ENCODE results near the gene PAIP2. TPM values are rescaled to one million over a fixed set of nuclear protein-coding genes. Genes with fewer than 3 reads are reported as not detected.

Gene PAIP2
- total RNA-seq, 2 experiments from 2014 or later: 68.8 to 74.3 TPM

DNA sequence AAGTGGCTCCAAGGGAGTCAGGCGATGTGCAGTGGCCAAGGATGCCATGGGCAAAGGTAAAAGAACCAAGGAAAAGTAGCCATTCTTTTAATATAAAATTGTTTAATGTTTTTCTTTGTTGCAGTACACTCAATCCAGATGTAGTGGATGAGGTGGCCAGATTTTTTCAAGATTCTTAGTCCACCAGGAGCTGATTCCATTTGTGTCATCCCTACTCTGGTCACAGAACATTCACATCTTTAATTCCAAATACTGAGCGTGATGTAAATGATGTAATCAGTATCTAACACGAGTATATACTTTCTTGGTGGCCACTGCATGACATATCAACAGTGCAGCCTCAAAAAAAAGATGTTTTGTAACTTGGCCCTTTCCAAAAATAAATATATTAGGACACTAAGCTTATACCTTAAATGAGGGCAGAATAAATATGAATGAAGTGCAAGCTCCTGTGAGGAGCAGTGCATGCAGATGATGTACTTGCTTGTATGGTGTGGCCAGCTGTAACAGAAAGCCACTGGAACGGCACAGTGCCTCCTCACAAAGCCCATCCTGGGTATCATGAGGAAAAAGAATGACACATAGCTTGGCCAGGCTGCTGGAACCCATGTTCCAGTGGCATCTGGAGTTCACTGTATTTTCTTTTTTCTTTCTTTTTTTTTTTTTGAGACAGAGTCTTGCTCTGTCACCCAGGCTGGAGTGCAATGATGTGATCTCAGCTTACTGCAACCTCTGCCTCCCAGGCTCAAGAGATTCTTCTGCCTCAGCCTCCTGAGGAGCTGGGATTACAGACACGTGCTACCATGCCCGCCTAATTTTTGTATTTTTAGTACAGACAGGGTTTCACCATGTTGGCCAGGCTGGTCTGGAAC lies 68.7 kb downstream of the PAIP2 start:
- Mint-ChIP-seq H3K27me3 (ENCODE audit: low read depth) (no peaks in the 10 kb centered on the region), H3K4me1 (ENCODE audit: low read depth) (peaks cover 39% of the 10 kb centered on the region), H3K36me3 (ENCODE audit: low read depth) (peaks cover 1% of the 10 kb centered on the region), H3K9me3 (no peaks in the 10 kb centered on the region), H3K4me3 (no peak overlapping the region), H3K27ac (no peak overlapping the region)
- no peak for DNase-seq
- intact Hi-C loops (cut with micrococcal nuclease): no loop called here
- CTCF ChIA-PET: interaction anchor here (0.6 to 1.6 kb wide), 9 partner anchors 10 to 224 kb away, joined by 3 to 6 read pairs (median 3); no protein-coding TSS in a partner anchor

DNA sequence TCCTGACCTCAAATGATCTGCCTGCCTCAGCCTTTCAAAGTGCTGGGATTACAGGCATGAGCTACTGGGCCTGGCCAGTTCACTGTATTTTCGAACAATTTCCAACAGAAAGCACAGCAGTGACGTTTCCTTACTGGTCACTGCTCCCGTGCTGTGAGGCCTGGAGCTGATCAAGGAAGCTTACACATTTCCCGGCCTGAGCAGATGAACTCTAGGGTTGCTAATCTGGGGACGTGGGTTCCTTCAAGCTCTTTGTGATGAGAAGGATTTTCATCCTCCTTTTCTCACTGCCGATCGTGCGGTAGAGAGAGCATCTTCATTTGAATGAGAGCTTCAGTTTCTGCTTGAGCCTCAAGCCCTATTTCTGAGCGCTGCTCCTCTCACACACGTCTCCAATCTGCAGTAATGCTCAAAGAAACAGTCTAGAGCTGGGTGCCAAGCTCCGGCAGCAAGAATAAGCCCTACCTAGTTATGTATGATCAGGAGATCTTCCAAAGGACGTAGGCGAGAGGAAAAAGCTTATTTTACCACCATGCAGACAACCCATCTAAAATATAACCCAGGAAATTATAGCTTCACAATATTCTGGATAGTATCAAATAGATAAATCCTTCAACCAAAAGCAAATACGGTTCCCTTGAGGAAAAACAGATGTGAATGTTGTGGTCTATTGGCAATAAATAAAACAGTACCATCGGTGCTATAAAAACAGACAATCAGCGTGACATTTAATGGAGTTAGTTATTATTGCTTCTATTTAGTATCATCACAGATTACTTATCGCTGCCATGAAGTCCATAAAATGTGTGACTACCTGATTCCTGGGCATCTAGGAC lies 69.6 kb downstream of the PAIP2 start:
- CTCF ChIA-PET: interaction anchor here (1.0 to 1.6 kb wide), 7 partner anchors 9 to 223 kb away, joined by 3 to 6 read pairs (median 3); no protein-coding TSS in a partner anchor
- intact Hi-C loops (cut with micrococcal nuclease): no loop called here
- Mint-ChIP-seq H3K4me1 (ENCODE audit: low read depth) (peaks cover 48% of the 10 kb centered on the region), H3K27me3 (ENCODE audit: low read depth) (no peaks in the 10 kb centered on the region), H3K9me3 (no peaks in the 10 kb centered on the region), H3K36me3 (ENCODE audit: low read depth) (peaks cover 4% of the 10 kb centered on the region), H3K4me3 (no peak overlapping the region), H3K27ac (no peak overlapping the region)
- DNase-seq: peak; percentile 0

DNA sequence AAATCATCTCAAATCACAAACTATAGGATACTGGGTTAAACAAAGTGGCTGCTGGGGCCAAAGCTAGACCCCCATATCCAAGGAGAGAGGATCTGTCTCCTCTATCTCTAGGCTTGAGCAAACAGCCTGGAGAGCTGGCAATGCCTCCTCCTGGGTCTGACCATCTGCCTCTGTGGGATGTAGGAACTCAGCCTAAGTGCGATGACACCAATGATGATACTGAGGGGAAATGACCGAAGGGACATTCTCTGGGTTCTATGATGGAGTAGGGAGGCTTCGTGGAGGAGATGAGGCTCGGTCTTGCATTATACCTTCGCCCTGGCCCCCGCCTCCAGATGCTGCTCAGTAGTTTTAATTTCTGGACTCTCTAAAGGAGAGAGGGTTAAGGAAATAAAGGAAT lies 71.5 kb downstream of the PAIP2 start:
- Mint-ChIP-seq H3K27ac (no peak overlapping the region), H3K27me3 (ENCODE audit: low read depth) (no peaks in the 10 kb centered on the region), H3K4me1 (ENCODE audit: low read depth) (peaks cover 49% of the 10 kb centered on the region), H3K36me3 (ENCODE audit: low read depth) (peaks cover 9% of the 10 kb centered on the region), H3K9me3 (no peaks in the 10 kb centered on the region), H3K4me3 (no peak overlapping the region)
- intact Hi-C loops (cut with micrococcal nuclease): no loop called here
- CTCF ChIA-PET: interaction anchor here (1.3 to 4.5 kb wide), 3 partner anchors 10 to 100 kb away, joined by 3 to 38 read pairs (median 8); no protein-coding TSS in a partner anchor
- DNase-seq: no peak

DNA sequence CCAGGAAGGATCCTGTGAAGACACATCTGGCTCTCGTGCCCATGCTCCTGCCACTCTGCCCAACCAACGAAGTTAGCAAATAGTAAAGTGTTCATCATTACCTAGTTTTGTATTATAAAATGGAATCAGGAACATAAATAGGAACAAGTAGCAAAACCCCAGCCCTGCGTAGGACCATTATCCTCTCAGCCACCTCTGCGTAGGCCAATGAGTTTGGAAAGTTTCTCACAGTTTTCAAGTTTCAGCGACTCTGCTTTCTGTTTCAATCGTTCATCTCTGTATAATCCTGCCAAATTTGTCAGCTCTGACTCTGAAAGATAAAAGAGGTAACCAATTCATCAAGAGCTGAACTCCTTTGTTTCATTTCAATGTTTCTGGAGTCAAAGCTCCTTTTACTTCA lies 72.3 kb downstream of the PAIP2 start:
- Mint-ChIP-seq H3K27ac (peak overlapping the region; percentile 90), H3K36me3 (ENCODE audit: low read depth) (peaks cover 14% of the 10 kb centered on the region), H3K4me1 (ENCODE audit: low read depth) (peaks cover 49% of the 10 kb centered on the region), H3K4me3 (no peak overlapping the region), H3K27me3 (ENCODE audit: low read depth) (no peaks in the 10 kb centered on the region), H3K9me3 (no peaks in the 10 kb centered on the region)
- CTCF ChIA-PET: interaction anchor here (0.6 to 4.5 kb wide), 8 partner anchors 9 to 150 kb away, joined by 3 to 38 read pairs (median 4); partner anchors contain the start of gene SPATA24
- intact Hi-C loops (cut with micrococcal nuclease): loop anchor here (1.0 to 2.0 kb wide), 6 partner anchors 10 to 223 kb away; partner anchors contain the start of genes SPATA24, STING1 and UBE2D2
- DNase-seq: peak; percentile 57

DNA sequence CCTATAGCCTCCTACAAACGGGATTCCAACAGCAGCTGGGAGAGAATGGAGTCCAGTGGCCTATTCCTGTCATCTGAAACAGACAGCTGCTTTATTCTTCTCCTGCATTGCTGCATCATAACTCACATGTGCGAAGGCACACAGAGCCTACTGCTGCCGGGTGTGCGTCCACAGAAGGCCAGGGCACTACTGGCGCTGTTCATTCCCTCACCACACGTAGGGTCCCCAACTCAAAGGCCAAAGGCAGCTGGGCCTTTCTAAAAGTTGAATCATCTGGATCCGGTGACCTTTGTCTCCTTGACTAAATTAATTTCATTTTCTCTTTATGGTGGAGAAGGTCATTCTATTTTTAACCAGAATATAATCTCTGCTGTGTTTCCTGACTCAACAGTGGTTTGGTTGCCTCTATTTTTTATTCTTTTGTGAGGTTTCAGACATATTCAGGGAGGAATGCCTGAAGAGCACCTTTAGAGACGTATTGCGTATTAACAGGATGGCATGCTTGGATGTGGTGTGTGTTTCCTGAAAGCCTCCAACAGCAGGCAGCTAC lies 73.0 kb downstream of the PAIP2 start:
- no peak for DNase-seq
- Mint-ChIP-seq H3K4me3 (peak overlapping the region; percentile 40), H3K36me3 (ENCODE audit: low read depth) (peaks cover 16% of the 10 kb centered on the region), H3K9me3 (no peaks in the 10 kb centered on the region), H3K4me1 (ENCODE audit: low read depth) (peaks cover 49% of the 10 kb centered on the region), H3K27me3 (ENCODE audit: low read depth) (no peaks in the 10 kb centered on the region), H3K27ac (peak overlapping the region; percentile 90)
- intact Hi-C loops (cut with micrococcal nuclease): loop anchor here (1.0 to 5.0 kb wide), 10 partner anchors 10 to 333 kb away; partner anchors contain the start of genes SPATA24, STING1 and UBE2D2
- CTCF ChIA-PET: interaction anchor here (0.6 to 4.5 kb wide), 7 partner anchors 8 to 150 kb away, joined by 3 to 38 read pairs (median 5); partner anchors contain the start of gene SPATA24

DNA sequence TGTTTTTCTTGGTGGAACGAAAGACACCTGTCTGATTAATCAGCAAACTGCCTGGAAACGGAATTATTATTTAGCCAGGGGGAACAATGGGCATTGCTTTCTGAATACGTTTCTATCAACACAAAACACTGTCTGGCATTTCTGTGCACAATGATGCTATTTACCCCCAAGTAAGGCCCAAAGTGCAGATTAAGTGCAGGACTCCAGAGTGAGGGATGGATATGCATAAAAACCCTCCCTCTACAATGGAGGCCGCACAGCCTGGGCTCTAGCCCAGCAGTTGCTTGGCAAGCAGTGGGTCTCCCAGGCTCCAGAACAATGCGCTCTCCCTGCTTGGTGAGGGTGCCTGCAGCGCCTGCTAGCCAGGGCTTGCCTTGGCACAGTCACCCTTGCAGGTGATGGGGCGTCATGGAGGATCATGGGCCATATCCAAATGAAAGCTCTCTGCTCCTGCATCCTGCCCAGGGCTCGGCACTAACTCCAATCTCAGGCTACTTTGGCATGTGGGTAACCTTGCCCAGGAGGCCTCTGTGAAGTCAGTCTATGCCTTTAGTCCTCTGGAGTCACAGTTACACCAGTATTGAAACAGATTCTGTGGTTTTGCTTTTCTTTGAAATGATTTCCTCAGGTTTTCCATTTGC lies 73.7 kb downstream of the PAIP2 start:
- Mint-ChIP-seq H3K4me1 (ENCODE audit: low read depth) (peaks cover 49% of the 10 kb centered on the region), H3K27me3 (ENCODE audit: low read depth) (no peaks in the 10 kb centered on the region), H3K4me3 (peak overlapping the region; percentile 40), H3K27ac (peak overlapping the region; percentile 90), H3K9me3 (no peaks in the 10 kb centered on the region), H3K36me3 (ENCODE audit: low read depth) (peaks cover 17% of the 10 kb centered on the region)
- DNase-seq: peak; percentile 66
- CTCF ChIA-PET: interaction anchor here (0.9 to 4.5 kb wide), 6 partner anchors 9 to 102 kb away, joined by 3 to 38 read pairs (median 6); partner anchors contain the start of gene MZB1
- intact Hi-C loops (cut with micrococcal nuclease): loop anchor here (1.0 to 5.0 kb wide), 7 partner anchors 32 to 332 kb away; no protein-coding TSS in a partner anchor

DNA sequence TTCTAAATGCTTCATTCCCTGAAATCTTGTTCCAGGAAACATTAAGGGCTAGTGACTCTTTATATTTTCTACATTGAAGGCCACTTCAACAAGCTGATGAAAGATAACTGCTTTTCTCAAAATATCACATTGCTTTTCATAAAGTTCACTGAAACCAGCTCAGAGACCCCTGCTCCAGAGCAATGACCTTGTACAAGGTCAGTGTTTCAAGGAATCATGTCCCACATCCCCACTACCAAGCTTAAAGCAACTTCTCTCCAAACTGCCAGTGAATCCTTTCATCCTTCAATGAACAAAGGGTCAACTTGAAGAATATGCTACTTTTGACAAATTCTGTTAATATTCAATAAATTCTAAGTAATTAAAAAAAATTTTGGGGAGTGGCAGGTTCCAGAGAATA lies 74.2 kb downstream of the PAIP2 start:
- H3K36me3 Mint-ChIP-seq (ENCODE audit: low read depth): peaks cover 17% of the 10 kb centered on the region
- intact Hi-C loops (cut with micrococcal nuclease): loop anchor here (1.0 to 5.0 kb wide), 7 partner anchors 31 to 331 kb away; no protein-coding TSS in a partner anchor
- H3K4me1 Mint-ChIP-seq (ENCODE audit: low read depth): peaks cover 49% of the 10 kb centered on the region
- peak overlapping the region; percentile 90 for H3K27ac Mint-ChIP-seq
- CTCF ChIA-PET: interaction anchor here (0.9 to 4.5 kb wide), 8 partner anchors 9 to 350 kb away, joined by 3 to 38 read pairs (median 4); partner anchors contain the start of genes DNAJC18 and MZB1
- DNase-seq: no peak
- peak overlapping the region; percentile 35 for H3K4me3 Mint-ChIP-seq
- no peaks in the 10 kb centered on the region for H3K9me3 Mint-ChIP-seq
- H3K27me3 Mint-ChIP-seq (ENCODE audit: low read depth): no peaks in the 10 kb centered on the region

DNA sequence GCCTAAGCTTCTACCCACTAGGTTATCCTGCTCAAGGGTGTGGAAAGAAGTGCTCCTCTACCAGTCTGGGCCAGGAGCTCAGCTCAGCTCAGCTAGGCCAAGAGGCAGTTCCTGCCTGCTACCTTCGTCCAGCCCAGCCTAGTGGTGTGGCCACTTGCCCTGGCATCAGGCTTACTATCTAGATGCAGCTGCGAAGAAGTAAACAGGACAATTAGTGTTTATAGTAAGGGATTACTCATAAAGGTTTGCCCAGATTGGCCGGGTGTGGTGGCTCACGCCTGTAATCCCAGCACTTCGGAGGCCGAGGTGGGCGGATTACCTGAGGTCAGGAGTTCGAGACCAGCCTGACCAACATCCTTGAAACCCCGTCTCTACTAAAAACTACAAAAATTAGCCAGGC lies 75.0 kb downstream of the PAIP2 start:
- Mint-ChIP-seq H3K4me1 (ENCODE audit: low read depth) (peaks cover 49% of the 10 kb centered on the region), H3K4me3 (no peak overlapping the region), H3K27ac (peak overlapping the region; percentile 85), H3K9me3 (no peaks in the 10 kb centered on the region), H3K36me3 (ENCODE audit: low read depth) (peaks cover 21% of the 10 kb centered on the region), H3K27me3 (ENCODE audit: low read depth) (no peaks in the 10 kb centered on the region)
- DNase-seq: no peak
- CTCF ChIA-PET: interaction anchor here (0.7 to 4.5 kb wide), 8 partner anchors 8 to 349 kb away, joined by 3 to 38 read pairs (median 4); partner anchors contain the start of gene DNAJC18
- intact Hi-C loops (cut with micrococcal nuclease): loop anchor here (5.0 kb wide), 1 partner anchor 331 kb away; no protein-coding TSS in a partner anchor

DNA sequence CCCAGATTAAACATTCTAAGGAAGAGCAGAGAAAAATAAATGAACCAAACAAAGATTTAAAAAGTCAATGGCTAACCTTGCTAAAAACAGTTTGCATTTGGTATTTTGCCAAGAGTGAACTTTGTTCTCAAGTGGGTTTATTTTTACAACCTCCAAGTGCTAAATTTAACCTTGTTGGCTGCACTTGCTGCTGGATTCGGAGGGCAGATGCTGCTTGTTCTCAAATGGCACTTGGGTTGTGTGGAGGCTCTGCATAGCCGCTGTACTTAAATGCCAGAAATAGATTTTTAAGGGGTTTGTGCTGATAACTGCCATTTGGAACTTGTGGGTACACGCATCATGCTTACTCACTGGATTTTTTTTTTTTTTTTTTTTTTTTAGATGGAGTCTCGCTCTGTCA lies 75.6 kb downstream of the PAIP2 start:
- Mint-ChIP-seq H3K4me3 (no peak overlapping the region), H3K4me1 (ENCODE audit: low read depth) (peaks cover 50% of the 10 kb centered on the region), H3K9me3 (no peaks in the 10 kb centered on the region), H3K27me3 (ENCODE audit: low read depth) (no peaks in the 10 kb centered on the region), H3K36me3 (ENCODE audit: low read depth) (peaks cover 20% of the 10 kb centered on the region), H3K27ac (no peak overlapping the region)
- DNase-seq: no peak
- CTCF ChIA-PET: interaction anchor here (0.7 to 9.3 kb wide), 9 partner anchors 7 to 175 kb away, joined by 3 to 326 read pairs (median 4); no protein-coding TSS in a partner anchor
- intact Hi-C loops (cut with micrococcal nuclease): loop anchor here (5.0 kb wide), 1 partner anchor 330 kb away; no protein-coding TSS in a partner anchor

DNA sequence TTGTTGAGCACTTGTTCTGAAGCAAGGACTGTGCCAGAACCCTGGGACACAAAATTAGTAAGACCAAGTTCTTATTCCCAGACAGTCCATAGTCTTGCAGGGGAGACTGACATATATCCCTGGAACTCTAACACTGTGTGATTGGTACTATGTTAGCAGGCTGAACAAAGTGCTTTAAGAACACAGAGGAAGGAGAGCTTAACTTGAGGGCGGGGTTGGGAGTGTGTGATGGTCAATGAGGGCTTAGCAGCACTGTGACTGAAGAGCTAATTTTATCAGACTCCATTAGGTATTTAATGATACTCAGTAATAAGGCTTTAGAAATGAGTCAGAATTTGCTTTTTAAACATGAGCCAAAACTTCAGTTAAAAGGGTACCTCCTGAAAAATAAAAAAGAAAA lies 77.1 kb downstream of the PAIP2 start:
- Mint-ChIP-seq H3K4me1 (ENCODE audit: low read depth) (peaks cover 40% of the 10 kb centered on the region), H3K27ac (no peak overlapping the region), H3K4me3 (no peak overlapping the region), H3K36me3 (ENCODE audit: low read depth) (peaks cover 28% of the 10 kb centered on the region), H3K27me3 (ENCODE audit: low read depth) (no peaks in the 10 kb centered on the region), H3K9me3 (no peaks in the 10 kb centered on the region)
- CTCF ChIA-PET: interaction anchor here (0.8 to 9.3 kb wide), 5 partner anchors 10 to 345 kb away, joined by 3 to 326 read pairs (median 3); partner anchors contain the start of gene STING1
- no peak for DNase-seq
- intact Hi-C loops (cut with micrococcal nuclease): loop anchor here (1.0 to 5.0 kb wide), 2 partner anchors 24 to 329 kb away; no protein-coding TSS in a partner anchor

Measured in activated naive CD4-positive, alpha-beta T cell treated with anti-CD3 and anti-CD28 coated beads for 36 hours (primary cell).